ENCODE results near the gene KAZN.

KAZN gene

DNA sequence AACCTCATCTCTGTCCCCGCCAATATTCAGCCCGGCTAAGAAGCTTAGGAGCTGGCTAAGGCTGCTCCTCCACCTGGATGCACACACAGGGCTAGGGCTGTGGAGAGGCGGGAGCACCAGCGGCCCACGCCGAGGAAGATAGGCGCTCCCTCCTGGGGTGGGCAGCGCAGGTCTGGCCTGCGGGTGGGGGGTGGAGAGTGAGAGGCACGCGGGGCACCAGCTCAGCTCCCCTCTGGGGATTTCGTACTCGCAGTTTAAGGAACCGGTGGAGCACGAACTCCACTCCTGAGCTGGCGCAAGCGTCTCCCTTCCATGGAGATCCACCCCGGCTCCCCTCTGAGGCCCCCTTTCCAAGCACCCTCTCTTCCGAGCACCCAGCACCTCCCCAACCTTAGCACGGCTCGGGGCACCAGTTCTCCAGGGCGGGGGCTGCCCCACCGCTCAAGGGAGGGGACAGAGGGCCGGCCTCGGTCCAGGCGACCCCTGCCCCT, 433 bp upstream of the KAZN start:
- TF ChIP-seq, protein P1, sequence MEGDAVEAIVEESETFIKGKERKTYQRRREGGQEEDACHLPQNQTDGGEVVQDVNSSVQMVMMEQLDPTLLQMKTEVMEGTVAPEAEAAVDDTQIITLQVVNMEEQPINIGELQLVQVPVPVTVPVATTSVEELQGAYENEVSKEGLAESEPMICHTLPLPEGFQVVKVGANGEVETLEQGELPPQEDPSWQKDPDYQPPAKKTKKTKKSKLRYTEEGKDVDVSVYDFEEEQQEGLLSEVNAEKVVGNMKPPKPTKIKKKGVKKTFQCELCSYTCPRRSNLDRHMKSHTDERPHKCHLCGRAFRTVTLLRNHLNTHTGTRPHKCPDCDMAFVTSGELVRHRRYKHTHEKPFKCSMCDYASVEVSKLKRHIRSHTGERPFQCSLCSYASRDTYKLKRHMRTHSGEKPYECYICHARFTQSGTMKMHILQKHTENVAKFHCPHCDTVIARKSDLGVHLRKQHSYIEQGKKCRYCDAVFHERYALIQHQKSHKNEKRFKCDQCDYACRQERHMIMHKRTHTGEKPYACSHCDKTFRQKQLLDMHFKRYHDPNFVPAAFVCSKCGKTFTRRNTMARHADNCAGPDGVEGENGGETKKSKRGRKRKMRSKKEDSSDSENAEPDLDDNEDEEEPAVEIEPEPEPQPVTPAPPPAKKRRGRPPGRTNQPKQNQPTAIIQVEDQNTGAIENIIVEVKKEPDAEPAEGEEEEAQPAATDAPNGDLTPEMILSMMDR (IDR thresholded peaks at IDR 0.05; ENCODE audit: low read depth, low read length, poor library complexity, severe bottlenecking) = no peak
- Histone ChIP-seq H3K9me2 (replicated peaks; ENCODE audit: control insufficient read depth, low read length) (no peaks in the 10 kb centered on the region), H3K4me1 (ENCODE audit: control insufficient read depth, low read length) (peaks cover 9% of the 10 kb centered on the region), H3K27me3 (ENCODE audit: control insufficient read depth, low read length) (peaks cover 29% of the 10 kb centered on the region), H3K79me2 (ENCODE audit: control insufficient read depth, low read length) (no peaks in the 10 kb centered on the region), H3K36me3 (ENCODE audit: control insufficient read depth, low read length) (no peaks in the 10 kb centered on the region), H3F3A (ENCODE audit: control insufficient read depth, insufficient read depth) (no peaks in the 10 kb centered on the region), H3K4me2 (ENCODE audit: low read length) (no peak overlapping the region), H4K20me1 (ENCODE audit: control insufficient read depth, insufficient read depth, low read depth, low read length) (no peaks in the 10 kb centered on the region), H3K4me3 (ENCODE audit: low read length) (no peak overlapping the region), H3K27ac (ENCODE audit: low read depth, low read length) (no peak overlapping the region), H3K9me3 (ENCODE audit: control insufficient read depth, insufficient read depth, low read length) (no peaks in the 10 kb centered on the region)

DNA sequence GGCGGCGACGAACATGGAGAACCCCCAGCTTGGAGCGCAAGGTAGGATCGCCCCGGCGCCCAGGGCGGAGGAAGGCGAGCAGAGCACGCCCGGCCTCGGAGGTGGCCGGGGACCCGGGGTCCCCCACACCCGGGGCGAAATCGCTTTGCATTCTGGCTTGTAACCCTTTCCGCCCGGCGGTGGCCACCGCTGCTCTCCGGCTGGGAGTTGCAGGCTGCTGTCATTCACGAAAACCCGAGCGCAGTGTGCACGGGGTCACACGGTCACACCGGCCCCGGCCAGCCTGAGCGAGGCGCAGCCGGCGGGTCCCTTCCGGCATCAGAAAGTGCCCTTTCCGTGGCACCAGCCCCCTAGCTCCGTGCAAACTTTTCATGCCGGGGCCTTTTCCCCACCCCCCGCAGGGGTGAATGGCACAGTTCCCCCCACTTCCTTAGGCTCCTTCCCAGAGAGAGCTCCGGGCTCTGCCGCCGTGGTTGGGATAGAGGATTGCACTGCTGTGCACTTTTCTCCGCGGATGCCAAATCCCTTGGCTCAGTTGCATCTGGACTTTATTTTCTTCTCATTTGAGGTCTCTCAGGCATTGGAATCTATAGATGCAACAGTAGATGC, 802 bp downstream of the KAZN start:
- Histone ChIP-seq H3K9me2 (replicated peaks; ENCODE audit: control insufficient read depth, low read length) (no peaks in the 10 kb centered on the region), H3K79me2 (ENCODE audit: control insufficient read depth, low read length) (no peaks in the 10 kb centered on the region), H3K4me3 (ENCODE audit: low read length) (no peak overlapping the region), H3K36me3 (ENCODE audit: control insufficient read depth, low read length) (no peaks in the 10 kb centered on the region), H3K9me3 (ENCODE audit: control insufficient read depth, insufficient read depth, low read length) (no peaks in the 10 kb centered on the region), H3F3A (ENCODE audit: control insufficient read depth, insufficient read depth) (no peaks in the 10 kb centered on the region), H3K4me2 (ENCODE audit: low read length) (no peak overlapping the region), H3K27me3 (ENCODE audit: control insufficient read depth, low read length) (peaks cover 26% of the 10 kb centered on the region), H3K4me1 (ENCODE audit: control insufficient read depth, low read length) (peaks cover 9% of the 10 kb centered on the region), H3K27ac (ENCODE audit: low read depth, low read length) (no peak overlapping the region), H4K20me1 (ENCODE audit: control insufficient read depth, insufficient read depth, low read depth, low read length) (no peaks in the 10 kb centered on the region)
- TF ChIP-seq, protein P1 (IDR thresholded peaks at IDR 0.05; ENCODE audit: low read depth, low read length, poor library complexity, severe bottlenecking) = no peak
- no peak for TF ChIP-seq EZH2phosphoT487 (IDR thresholded peaks at IDR 0.05; ENCODE audit: borderline replicate concordance, low read length)

DNA sequence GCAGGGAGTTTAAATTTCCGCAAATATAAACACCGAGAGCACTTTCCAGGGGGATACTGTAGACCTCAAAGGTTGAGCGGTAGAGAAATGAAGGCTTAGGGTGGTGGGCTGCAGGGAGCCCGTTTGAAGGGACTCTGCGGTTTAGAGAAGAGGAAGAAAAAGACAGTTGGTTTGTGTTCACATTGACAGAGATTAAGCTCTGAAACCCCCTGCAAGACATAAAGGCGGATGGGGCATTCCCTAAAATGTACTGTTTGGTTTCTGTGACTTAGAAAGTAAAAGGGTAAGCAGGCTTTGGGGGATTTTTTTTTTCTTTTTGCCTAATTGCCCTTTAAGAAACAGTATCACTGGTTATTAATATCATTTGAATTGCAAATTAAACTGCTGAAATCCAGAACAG, 1.3 kb downstream of the KAZN start:
- Histone ChIP-seq H3F3A (ENCODE audit: control insufficient read depth, insufficient read depth) (no peaks in the 10 kb centered on the region), H3K4me2 (ENCODE audit: low read length) (no peak overlapping the region), H3K4me3 (ENCODE audit: low read length) (no peak overlapping the region), H3K79me2 (ENCODE audit: control insufficient read depth, low read length) (no peaks in the 10 kb centered on the region), H3K27me3 (ENCODE audit: control insufficient read depth, low read length) (peaks cover 26% of the 10 kb centered on the region), H3K9me2 (replicated peaks; ENCODE audit: control insufficient read depth, low read length) (no peaks in the 10 kb centered on the region), H4K20me1 (ENCODE audit: control insufficient read depth, insufficient read depth, low read depth, low read length) (no peaks in the 10 kb centered on the region), H3K9me3 (ENCODE audit: control insufficient read depth, insufficient read depth, low read length) (no peaks in the 10 kb centered on the region), H3K4me1 (ENCODE audit: control insufficient read depth, low read length) (peaks cover 9% of the 10 kb centered on the region), H3K27ac (ENCODE audit: low read depth, low read length) (no peak overlapping the region), H3K36me3 (ENCODE audit: control insufficient read depth, low read length) (no peaks in the 10 kb centered on the region)
- TF ChIP-seq EZH2phosphoT487 (IDR thresholded peaks at IDR 0.05; ENCODE audit: borderline replicate concordance, low read length) = no peak
- TF ChIP-seq, protein P1 (IDR thresholded peaks at IDR 0.05; ENCODE audit: low read depth, low read length, poor library complexity, severe bottlenecking) = no peak
